Brain microvascular endothelial cell (primary cell): Measurements from ENCODE around the gene TMEM255B.
A peak's percentile ranks its signal among the peaks of the same experiment; 100 is the strongest.

Experiments used
- DNase-seq: peaks from one replicate; pipeline ENCODE4 v3.0.0-alpha.2; 2020
- H3K27ac ChIP-seq: fragments of 250-450 bp; sonication (Bioruptor Pico); 2 replicates; pipeline ENCODE4 v1.5.1; 2020; ENCODE audit warnings: mild to moderate bottlenecking, moderate library complexity
- H3K27me3 ChIP-seq: fragments of 250-450 bp; sonication (Bioruptor Pico); replicated peaks from 2 replicates; pipeline ENCODE4 v1.5.1; 2020; ENCODE audit warnings: mild to moderate bottlenecking
- H3K36me3 ChIP-seq: fragments of 250-450 bp; sonication (Bioruptor Pico); replicated peaks from 2 replicates; pipeline ENCODE4 v1.5.1; 2020; ENCODE audit warnings: mild to moderate bottlenecking
- H3K4me3 ChIP-seq: 2 replicates; pipeline ENCODE4 v1.5.1; 2011; ENCODE audit warnings: low read depth, mild to moderate bottlenecking, control low read depth, low read length, moderate library complexity
- in situ Hi-C: cut with HindIII; loops from 2 replicates; pipeline ENCODE4 v1.10.0; 2017; ENCODE audit warnings: low sequenced_read_pairs, low pct_ligation_motif_present
- TF ChIP-seq, protein P1 (sequence below): IDR thresholded peaks from 2 replicates; pipeline ENCODE4 v1.5.1; 2011; ENCODE audit warnings: low read depth, mild to moderate bottlenecking, moderate library complexity, low read length, control low read depth, inconsistent platforms; ENCODE audit errors: missing control alignments

Gene TMEM255B

GRCh38 chr13:113740286-113740556, 18.8 kb upstream of the TMEM255B start:
- DNase-seq, result no peak
- Histone ChIP-seq H3K36me3 (no peaks in the 10 kb centered on the region), H3K27me3 (peaks cover 2% of the 10 kb centered on the region), H3K4me3 (no peak overlapping the region), H3K27ac (no peak overlapping the region)
- TF ChIP-seq, protein P1, sequence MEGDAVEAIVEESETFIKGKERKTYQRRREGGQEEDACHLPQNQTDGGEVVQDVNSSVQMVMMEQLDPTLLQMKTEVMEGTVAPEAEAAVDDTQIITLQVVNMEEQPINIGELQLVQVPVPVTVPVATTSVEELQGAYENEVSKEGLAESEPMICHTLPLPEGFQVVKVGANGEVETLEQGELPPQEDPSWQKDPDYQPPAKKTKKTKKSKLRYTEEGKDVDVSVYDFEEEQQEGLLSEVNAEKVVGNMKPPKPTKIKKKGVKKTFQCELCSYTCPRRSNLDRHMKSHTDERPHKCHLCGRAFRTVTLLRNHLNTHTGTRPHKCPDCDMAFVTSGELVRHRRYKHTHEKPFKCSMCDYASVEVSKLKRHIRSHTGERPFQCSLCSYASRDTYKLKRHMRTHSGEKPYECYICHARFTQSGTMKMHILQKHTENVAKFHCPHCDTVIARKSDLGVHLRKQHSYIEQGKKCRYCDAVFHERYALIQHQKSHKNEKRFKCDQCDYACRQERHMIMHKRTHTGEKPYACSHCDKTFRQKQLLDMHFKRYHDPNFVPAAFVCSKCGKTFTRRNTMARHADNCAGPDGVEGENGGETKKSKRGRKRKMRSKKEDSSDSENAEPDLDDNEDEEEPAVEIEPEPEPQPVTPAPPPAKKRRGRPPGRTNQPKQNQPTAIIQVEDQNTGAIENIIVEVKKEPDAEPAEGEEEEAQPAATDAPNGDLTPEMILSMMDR, result no peak
- in situ Hi-C loops, result no loop called here

GRCh38 chr13:113740661-113741060, 18.4 kb upstream of the TMEM255B start:
- no peak for DNase-seq
- no peak overlapping the region for H3K4me3 ChIP-seq
- peaks cover 2% of the 10 kb centered on the region for H3K27me3 ChIP-seq
- in situ Hi-C loops, result no loop called here
- H3K27ac ChIP-seq, result no peak overlapping the region
- TF ChIP-seq, protein P1, result no peak
- no peaks in the 10 kb centered on the region for H3K36me3 ChIP-seq

DNA sequence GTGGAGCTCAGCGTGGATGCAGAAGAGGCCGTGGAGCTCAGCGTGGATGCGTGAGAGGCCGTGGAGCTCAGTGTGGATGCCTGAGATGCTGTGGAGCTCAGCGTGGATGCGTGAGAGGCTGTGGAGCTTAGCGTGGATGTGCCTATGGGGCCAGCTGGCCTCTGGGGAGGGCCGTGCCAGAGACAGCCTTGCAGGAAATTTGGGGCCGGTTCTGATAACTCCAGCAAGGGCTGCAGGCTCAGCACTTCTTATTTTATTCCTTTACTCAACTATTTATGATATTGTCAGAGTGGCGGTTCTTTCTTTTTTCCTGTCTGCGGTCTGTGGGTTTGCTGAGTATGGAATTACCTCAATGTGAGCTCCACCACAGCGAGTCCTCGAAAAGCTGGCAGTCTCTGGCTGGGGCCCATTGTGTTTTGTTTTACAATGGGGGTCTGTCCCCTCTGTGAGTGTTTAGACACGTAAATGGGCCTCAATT, 17.8 kb upstream of the TMEM255B start:
- Histone ChIP-seq H3K4me3 (no peak overlapping the region), H3K27ac (no peak overlapping the region), H3K27me3 (peaks cover 2% of the 10 kb centered on the region), H3K36me3 (no peaks in the 10 kb centered on the region)
- TF ChIP-seq, protein P1, result no peak
- in situ Hi-C loops, result no loop called here
- no peak for DNase-seq

DNA sequence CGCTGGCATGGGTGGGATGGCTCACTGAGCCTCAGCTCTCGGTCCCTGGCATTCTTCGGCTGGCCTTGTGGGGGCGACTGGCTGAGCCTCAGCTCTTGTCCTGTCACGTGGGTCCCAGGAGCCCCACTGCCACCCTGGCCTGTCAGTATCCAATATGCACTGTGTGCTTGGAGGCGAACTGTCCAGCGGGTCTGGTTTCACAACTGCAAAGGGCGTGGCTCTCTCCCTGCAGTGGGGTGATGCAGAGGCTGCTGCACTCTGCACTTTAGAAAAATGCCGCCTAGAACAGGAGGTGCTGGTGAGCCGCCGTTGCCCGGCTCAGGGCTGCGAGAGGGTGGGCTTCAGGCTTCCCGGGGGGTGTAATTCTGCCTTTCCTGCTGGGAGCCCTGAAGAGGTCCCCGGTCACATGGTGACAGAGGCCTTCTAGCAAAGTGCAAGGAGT, 17.0 kb upstream of the TMEM255B start:
- in situ Hi-C loops, result no loop called here
- peaks cover 2% of the 10 kb centered on the region for H3K27me3 ChIP-seq
- TF ChIP-seq, protein P1, result peak; percentile 53
- no peaks in the 10 kb centered on the region for H3K36me3 ChIP-seq
- H3K4me3 ChIP-seq, result no peak overlapping the region
- no peak for DNase-seq
- no peak overlapping the region for H3K27ac ChIP-seq

DNA sequence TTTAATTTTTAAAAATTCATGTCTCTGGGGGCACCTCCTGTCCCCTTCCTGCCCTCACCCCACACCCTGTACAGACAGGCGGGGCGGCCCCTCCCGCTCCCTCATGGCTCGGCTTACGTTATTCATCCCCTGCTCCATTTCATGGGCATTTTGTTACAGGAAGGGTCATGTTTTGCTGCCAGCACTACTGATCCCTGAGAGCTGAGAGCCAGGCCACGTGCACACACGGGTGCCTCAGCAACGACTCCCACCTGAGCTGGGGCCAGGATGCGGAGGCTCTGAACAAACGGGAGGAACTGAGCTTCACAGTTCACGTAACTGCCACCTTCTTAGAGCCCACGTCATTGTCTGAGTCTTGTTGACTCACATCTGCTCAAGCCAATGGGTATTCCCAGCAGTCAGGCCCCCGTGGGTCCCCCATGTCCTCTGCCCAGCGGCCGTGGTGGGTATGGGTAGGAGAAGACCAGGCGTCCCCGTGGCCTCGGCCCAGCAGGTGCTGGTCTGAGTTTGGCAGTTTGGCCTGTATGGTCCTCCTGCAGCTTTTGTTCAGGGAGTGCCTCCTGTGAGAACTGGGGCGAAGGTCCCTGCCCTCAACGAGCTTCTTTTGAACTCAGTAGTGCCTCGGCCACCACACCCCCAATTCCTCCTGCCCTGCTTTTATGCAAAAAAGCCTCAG, 16.4 kb upstream of the TMEM255B start:
- no peak overlapping the region for H3K27ac ChIP-seq
- TF ChIP-seq, protein P1, result no peak
- no peak overlapping the region for H3K4me3 ChIP-seq
- H3K27me3 ChIP-seq, result peaks cover 2% of the 10 kb centered on the region
- no peaks in the 10 kb centered on the region for H3K36me3 ChIP-seq
- DNase-seq, result no peak
- in situ Hi-C loops, result no loop called here

GRCh38 chr13:113743366-113744195, 15.4 kb upstream of the TMEM255B start:
- no peak for DNase-seq
- H3K27ac ChIP-seq, result no peak overlapping the region
- peaks cover 2% of the 10 kb centered on the region for H3K27me3 ChIP-seq
- in situ Hi-C loops, result no loop called here
- TF ChIP-seq, protein P1, result no peak
- no peak overlapping the region for H3K4me3 ChIP-seq
- no peaks in the 10 kb centered on the region for H3K36me3 ChIP-seq
